Dermis blood vessel endothelial cell (primary cell): ENCODE data around the gene DOCK9. TPM values are rescaled to one million over a fixed set of nuclear protein-coding genes. Genes with fewer than 3 reads are reported as not detected.
A peak's percentile ranks its signal among the peaks of the same experiment; 100 is the strongest.

ENCODE experiments used
- DNase-seq: peaks from one replicate; pipeline ENCODE4 v3.0.0; 2010
- total RNA-seq: library from RNA; depleted of rRNA; stranded (reverse); fragments of >200 nt; gene quantifications from 2 replicates; pipeline ENCODE4 v1.2.3, GENCODE V29; 2014

The DOCK9 gene
- total RNA-seq, 1 donor from 2014 or later: 556 TPM

DNA sequence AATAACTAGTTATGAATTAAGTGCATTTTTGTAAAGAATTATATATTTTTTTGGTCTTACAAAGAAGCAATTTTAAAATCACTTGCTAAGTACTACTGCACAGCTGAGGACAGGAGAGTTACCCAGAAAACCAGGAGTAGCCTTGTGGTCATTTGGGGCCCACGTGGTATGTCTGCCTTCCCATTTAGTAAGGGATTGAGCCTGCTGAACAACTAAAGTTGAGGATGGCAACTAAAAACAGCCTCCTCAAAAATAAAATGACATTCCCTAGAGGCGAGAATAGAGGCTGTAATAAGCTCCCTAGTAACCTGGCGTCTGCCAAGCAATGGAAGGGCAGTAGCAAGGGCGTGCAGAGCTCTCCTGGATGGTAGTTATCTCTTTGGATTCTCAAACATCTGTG, 36.3 kb downstream of the DOCK9 start:
- no peak for DNase-seq

GRCh38 chr13:98941126-98941525, 36.7 kb downstream of the DOCK9 start:
- no peak for DNase-seq

DNA sequence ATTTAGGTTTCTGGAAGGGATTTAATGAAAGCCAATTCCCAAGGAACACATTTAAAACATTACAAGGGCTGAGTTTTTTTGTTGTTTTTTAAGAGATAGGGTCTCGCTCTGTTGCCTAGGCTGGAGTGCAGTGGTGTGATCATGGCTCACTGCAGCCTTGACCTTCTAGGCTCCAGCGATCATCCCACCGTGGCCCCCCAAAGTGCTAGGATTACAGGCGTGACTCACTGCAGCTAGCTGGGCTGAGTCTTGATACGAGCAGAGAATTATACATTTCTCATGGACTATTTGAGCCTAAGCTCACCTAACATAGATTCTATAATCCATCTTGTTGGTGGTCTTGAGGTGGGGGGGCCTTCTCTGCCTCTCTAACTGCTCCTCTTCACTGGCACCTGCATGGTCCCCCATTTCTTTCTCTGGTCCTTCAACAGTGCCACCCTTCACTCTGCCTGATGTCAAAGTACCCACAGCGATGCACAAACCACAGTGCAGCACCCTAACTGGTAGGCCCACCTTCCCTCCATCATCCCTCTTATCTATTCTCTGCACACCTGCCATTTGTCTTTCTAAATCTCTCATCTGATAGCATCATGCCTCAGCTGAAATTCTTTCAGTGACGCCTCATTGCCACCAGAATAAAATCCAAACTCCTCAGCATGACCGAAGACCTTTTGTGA, 37.4 kb downstream of the DOCK9 start:
- DNase-seq: no peak

DNA sequence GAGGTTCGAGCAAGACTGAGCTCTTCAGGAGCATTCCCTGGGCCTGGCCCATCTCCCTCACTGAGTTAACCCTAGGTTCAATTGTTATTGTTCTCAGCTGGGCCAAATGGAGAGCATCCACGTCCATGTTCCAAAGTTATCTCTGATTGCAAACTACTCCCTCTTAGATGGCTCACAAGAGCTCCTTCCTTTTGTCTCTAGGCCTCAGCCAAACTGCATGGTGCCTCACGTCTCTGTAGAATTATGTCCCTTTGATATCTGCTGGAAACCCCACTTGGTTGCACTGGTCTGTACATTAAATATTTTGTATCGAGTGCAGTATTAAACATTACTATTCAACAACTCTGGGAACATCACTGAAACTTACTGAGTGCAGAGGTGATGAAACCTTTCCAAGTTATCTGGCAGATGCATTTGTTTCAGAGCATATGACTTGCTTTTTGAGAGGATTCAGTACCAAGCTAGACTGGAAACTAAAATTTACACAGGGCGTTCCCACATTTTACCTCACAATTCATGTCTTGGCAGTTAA, 38.1 kb downstream of the DOCK9 start:
- DNase-seq: no peak

GRCh38 chr13:98938801-98939200, 39.1 kb downstream of the DOCK9 start:
- DNase-seq: no peak

DNA sequence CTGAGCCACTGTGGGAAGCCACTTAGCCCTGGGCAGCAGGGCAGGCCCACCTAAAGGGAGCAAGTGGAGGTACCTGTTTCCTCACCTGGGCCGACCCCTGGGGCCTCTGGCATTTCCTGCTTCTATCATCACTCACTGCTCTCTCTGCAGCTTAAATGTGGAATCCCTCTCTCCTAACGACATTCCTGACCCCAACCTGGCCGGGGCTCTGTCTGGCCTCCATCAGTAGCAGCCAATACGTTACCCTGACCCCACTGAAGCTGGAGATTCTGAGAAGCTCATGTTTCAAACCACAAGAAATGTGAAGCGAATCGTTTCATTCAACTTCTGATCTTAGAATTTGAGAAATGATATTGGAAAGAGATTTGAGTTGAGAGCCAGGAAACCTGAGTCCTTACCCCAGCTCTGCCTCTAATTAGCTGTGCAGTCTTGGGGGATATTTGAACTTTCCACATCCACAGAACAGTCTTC, 39.9 kb downstream of the DOCK9 start:
- no peak for DNase-seq

GRCh38 chr13:98934243-98934642, 43.6 kb downstream of the DOCK9 start:
- no peak for DNase-seq

- DNase-seq: peak; percentile 51
Measured at GRCh38 chr13:98930151-98930591, 47.7 kb downstream of the DOCK9 start.

- DNase-seq: peak; percentile 76
Measured at GRCh38 chr13:98927951-98928927, 49.6 kb downstream of the DOCK9 start.

DNA sequence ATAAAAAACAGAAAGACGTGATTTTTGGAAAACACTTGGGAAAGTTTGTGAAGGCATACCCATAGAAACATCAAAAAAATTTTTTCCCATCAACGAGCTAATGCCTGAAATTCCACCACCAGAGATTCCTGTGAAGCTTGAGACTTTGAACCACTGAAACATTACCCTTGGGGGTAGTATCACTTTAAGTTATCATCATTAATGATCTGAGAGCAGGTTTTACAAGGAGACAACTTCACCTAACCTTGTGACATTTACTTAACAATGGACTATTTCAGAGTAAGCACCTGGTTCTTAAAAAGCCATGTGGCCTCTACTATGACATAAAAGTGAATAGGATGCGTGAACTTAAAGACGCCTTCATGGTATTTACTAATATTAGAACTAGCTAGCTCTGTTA, 51.9 kb downstream of the DOCK9 start:
- no peak for DNase-seq

DNA sequence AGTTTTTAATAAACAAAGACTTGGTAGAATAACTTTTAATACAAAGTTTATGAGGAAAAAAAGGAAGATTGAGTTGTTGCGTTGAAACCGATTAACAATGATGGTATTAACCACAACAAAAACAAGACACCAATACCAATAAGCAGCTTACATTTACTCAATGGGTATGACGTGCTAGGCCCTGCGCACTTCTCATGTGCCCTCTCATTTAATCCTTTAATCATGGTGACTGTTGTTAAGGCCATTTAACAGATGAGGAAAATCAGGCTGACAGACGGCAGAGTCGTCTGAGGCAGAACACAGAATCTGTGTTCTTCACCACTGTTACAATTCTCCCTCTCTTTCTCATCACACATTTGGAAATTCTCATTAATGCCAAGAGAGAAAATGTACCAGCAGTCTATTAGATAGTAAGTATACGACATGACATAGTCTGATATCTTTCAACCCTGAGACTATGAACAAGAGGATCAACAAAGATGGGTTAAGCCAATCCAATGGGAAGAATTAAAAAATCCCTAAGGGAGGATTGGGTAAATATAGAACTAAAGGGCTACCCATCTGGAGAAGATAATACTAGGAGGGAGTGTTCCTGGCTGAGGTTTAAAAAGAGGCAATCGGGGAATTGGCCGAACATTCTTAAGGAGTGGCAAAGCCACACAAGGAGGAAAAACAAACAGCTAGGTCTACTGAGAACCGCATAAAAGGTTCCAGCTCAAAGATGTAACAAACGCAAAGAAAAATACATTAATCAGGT, 54.0 kb downstream of the DOCK9 start:
- no peak for DNase-seq

GRCh38 chr13:98922306-98922705, 55.6 kb downstream of the DOCK9 start:
- peak; percentile 48 for DNase-seq

GRCh38 chr13:98921786-98922185, 56.1 kb downstream of the DOCK9 start:
- DNase-seq: no peak

GRCh38 chr13:98921015-98921580, 56.8 kb downstream of the DOCK9 start:
- no peak for DNase-seq

DNA sequence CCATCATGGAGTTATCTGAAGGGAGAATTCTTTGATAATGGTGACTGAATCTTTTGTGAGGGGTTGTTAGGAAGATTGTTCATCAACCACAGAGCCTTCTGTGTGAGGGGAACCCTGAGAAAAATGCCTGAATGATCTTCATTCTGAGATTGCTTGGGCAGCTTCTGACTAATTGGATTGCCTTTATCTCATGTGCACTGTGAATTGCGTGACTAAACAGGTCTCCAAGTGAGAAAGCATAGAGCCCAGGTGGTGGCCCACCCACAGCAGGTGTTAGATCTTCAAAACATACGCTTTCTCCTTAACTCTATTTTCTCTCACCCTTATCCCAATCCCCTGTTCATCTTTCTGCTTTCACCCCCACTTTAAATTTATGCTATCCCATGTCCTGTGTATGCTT, 58.3 kb downstream of the DOCK9 start:
- no peak for DNase-seq

DNA sequence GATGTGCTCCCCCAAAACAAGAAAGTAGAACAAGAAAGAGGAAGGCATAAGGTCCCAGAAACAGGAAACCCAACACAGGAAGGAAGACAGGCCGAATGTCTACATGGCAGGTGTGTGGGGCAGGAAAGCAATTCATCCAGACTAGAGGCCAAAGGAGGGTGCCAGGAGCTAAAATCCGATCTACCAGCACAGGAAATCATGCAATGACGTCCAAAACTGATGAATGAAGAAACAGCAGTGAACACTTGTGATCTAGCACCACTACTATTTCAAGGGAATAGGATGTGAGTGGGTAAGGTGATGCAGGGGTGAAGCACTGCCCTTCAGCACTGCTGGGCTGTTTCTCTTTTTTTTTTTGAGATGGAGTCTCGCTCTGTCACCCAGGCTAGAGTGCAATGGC, 59.1 kb downstream of the DOCK9 start:
- peak; percentile 63 for DNase-seq

- no peak for DNase-seq
Measured at GRCh38 chr13:98917116-98917515, 60.7 kb downstream of the DOCK9 start.

DNA sequence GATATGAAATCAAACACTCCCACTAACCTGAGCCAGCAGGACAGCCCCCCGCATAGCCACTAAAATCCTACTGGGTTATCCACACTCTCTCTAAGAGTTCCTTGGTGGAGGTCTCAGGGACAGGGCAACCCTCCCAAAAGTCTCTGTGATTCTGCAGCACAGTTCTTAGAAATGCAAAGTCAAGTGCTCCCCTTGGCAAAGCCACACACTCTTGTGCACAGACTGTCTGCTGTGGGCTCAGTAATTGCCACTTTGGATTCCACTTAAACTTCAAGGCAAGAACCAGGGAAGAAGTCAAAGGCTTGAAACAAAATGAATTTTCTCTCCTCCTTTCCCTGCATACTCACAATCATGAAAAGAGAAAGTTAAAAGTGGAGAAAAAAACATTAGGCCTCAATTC, 61.5 kb downstream of the DOCK9 start:
- DNase-seq: no peak

DNA sequence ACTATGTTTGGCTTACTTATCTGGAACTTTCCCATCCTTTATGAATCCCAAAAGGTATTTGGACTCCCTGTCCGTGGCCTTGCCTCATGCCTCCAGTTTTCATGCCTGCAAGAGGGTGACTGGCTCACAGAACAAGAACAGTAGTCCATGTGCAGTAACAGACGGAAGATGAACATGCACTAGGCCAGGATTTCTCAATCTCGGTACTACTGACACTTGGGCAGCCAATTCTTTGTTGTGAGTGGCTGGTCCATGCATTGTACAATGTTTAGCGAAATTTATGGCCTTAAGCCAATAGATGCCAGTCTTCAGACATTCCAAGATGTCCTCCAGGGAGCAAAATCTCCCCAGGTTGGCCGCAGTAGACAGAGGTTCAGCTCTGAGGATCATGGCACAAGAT, 61.9 kb downstream of the DOCK9 start:
- no peak for DNase-seq

DNA sequence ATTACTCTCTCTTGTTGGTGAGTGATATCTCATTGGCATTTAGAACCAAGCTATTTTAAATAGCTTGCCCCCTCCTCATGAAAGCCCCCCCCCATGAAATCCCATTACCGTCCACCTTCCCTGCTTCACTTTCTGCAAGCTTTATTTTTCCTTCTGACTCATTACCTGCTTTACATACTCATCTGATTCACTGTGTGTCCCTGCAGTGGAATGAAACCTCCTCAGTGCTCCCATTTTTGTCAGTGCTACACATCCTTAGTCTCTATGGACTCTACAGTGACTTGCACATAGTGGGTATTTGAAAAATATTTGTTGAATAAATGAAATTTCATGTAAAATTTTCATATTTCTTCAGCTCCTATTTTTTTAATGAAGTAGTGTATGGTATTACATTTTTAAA, 62.3 kb downstream of the DOCK9 start:
- no peak for DNase-seq

- DNase-seq: no peak
Measured at GRCh38 chr13:98913741-98914140, 64.1 kb downstream of the DOCK9 start.

GRCh38 chr13:98912846-98913245, 65.0 kb downstream of the DOCK9 start:
- no peak for DNase-seq
